HEK293 (cell line): Measurements from ENCODE around the gene LZTFL1.
A peak's percentile ranks its signal among the peaks of the same experiment; 100 is the strongest.

ENCODE experiments used
- CTCF ChIA-PET: fragments of 350-600 bp; formaldehyde crosslinking; extraction: SDS; loops from one replicate; lab custom pipeline; 2021; ENCODE audit warnings: antibody characterized with exemption; lab: Yijun Ruan, JAX
- POLR2A ChIA-PET: fragments of 300-600 bp; formaldehyde crosslinking; extraction: SDS; loops from one replicate; lab custom pipeline; 2020; ENCODE audit warnings: antibody characterized with exemption, inconsistent platforms; lab: Yijun Ruan, JAX
- H3K27ac ChIP-seq: fragments of 200-500 bp; sonication (Bioruptor generic); 2 replicates; pipeline ENCODE4 v1.5.1; 2014; ENCODE audit warnings: low read depth, low read length, control low read depth, inconsistent platforms; ENCODE audit errors: extremely low read depth
- H3K36me3 ChIP-seq, 2 experiments: fragments of 200-500 bp in 1 of 2; sonication (Bioruptor generic) in 1 of 2; 1 replicate in 1 of 2; 2 replicates in 1 of 2; pipeline ENCODE4 v1.5.1; 2014 to 2017; ENCODE audit warnings: inconsistent platforms in 2 of 2, low read length in 2 of 2; ENCODE audit not compliant: control insufficient read depth in 2 of 2, insufficient read depth in 1 of 2
- H3K4me1 ChIP-seq: fragments of 200-500 bp; sonication (Bioruptor generic); 2 replicates; pipeline ENCODE4 v1.5.1; 2014; ENCODE audit warnings: mild to moderate bottlenecking, low read length, inconsistent platforms; ENCODE audit not compliant: control insufficient read depth, insufficient read depth
- H3K4me3 ChIP-seq: 2 replicates; pipeline ENCODE4 v1.5.1; 2011; ENCODE audit warnings: low read depth, mild to moderate bottlenecking, control low read depth, low read length, moderate library complexity
- H3K9me3 ChIP-seq: fragments of 200-500 bp; sonication (Bioruptor generic); 2 replicates; pipeline ENCODE4 v1.5.1; 2014; ENCODE audit warnings: low read depth, low read length, inconsistent platforms; ENCODE audit not compliant: control insufficient read depth, insufficient read depth
- ATF2 ChIP-seq: fragments of 450-650 bp; formaldehyde crosslinking; IDR thresholded peaks from 2 replicates; pipeline ENCODE4 v1.5.1; 2016; ENCODE audit warnings: missing biosample characterization, missing genetic modification characterization, low read depth
- FEZF1 ChIP-seq: fragments of 450-650 bp; formaldehyde crosslinking; IDR thresholded peaks from 2 replicates; pipeline ENCODE4 v1.5.1; 2016; ENCODE audit warnings: missing biosample characterization, missing genetic modification characterization
- HOXA7 ChIP-seq: sonication (generic); formaldehyde crosslinking; IDR thresholded peaks from 2 replicates; pipeline ENCODE4 v1.8.1; 2022; ENCODE audit warnings: missing genetic modification reagents, borderline replicate concordance
- PRDM1 ChIP-seq: fragments of 450-650 bp; formaldehyde crosslinking; IDR thresholded peaks from 2 replicates; pipeline ENCODE4; 2016; ENCODE audit warnings: missing biosample characterization, missing genetic modification characterization
- ZBTB1 ChIP-seq: fragments of 450-650 bp; formaldehyde crosslinking; IDR thresholded peaks from 2 replicates; pipeline ENCODE4 v1.5.1; 2016; ENCODE audit warnings: missing biosample characterization, missing genetic modification characterization
- ZBTB10 ChIP-seq: fragments of 450-650 bp; formaldehyde crosslinking; IDR thresholded peaks from 2 replicates; pipeline ENCODE4 v1.5.1; 2016; ENCODE audit warnings: missing biosample characterization, missing genetic modification characterization
- ZEB2 ChIP-seq: fragments of 450-650 bp; formaldehyde crosslinking; IDR thresholded peaks from 2 replicates; pipeline ENCODE4 v1.5.1; 2016; ENCODE audit warnings: missing biosample characterization, missing genetic modification characterization
- ZFP3 ChIP-seq: fragments of 450-650 bp; formaldehyde crosslinking; IDR thresholded peaks from 2 replicates; pipeline ENCODE4 v1.5.1; 2016; ENCODE audit warnings: low read depth, missing biosample characterization, missing genetic modification characterization
- ZNF121 ChIP-seq: fragments of 450-650 bp; formaldehyde crosslinking; IDR thresholded peaks from 2 replicates; pipeline ENCODE4 v1.5.1; 2016; ENCODE audit warnings: missing biosample characterization, missing genetic modification characterization
- ZNF398 ChIP-seq: fragments of 450-650 bp; formaldehyde crosslinking; IDR thresholded peaks from 2 replicates; pipeline ENCODE4 v1.5.1; 2017; ENCODE audit warnings: missing biosample characterization, missing genetic modification characterization
- ZNF404 ChIP-seq: fragments of 450-650 bp; formaldehyde crosslinking; IDR thresholded peaks from 2 replicates; pipeline ENCODE4 v1.5.1; 2017; ENCODE audit warnings: missing biosample characterization, missing genetic modification characterization
- ZNF426 ChIP-seq: fragments of 450-650 bp; formaldehyde crosslinking; IDR thresholded peaks from 2 replicates; pipeline ENCODE4 v1.5.1; 2017; ENCODE audit warnings: missing biosample characterization, missing genetic modification characterization, mild to moderate bottlenecking, inconsistent platforms, moderate library complexity
- ZNF548 ChIP-seq: fragments of 450-650 bp; formaldehyde crosslinking; IDR thresholded peaks from 2 replicates; pipeline ENCODE4 v1.5.1; 2016; ENCODE audit warnings: missing biosample characterization, missing genetic modification characterization
- ZNF555 ChIP-seq: fragments of 450-650 bp; formaldehyde crosslinking; conservative IDR thresholded peaks from 2 replicates; pipeline ENCODE4 v1.5.1; 2017; ENCODE audit warnings: missing biosample characterization, mild to moderate bottlenecking, missing genetic modification characterization, inconsistent platforms
- ZNF596 ChIP-seq: fragments of 450-650 bp; IDR thresholded peaks from 2 replicates; pipeline ENCODE4 v1.5.0; 2018; ENCODE audit warnings: missing biosample characterization, mild to moderate bottlenecking, missing genetic modification characterization, moderate library complexity
- ZNF621 ChIP-seq: fragments of 450-650 bp; formaldehyde crosslinking; IDR thresholded peaks from 2 replicates; pipeline ENCODE4 v1.5.1; 2017; ENCODE audit warnings: missing biosample characterization, missing genetic modification characterization
- ZNF704 ChIP-seq: fragments of 450-650 bp; formaldehyde crosslinking; IDR thresholded peaks from 2 replicates; pipeline ENCODE4 v1.5.1; 2016; ENCODE audit warnings: missing biosample characterization, missing genetic modification characterization
- ZNF792 ChIP-seq: fragments of 450-650 bp; formaldehyde crosslinking; IDR thresholded peaks from 2 replicates; pipeline ENCODE4 v1.5.1; 2016; ENCODE audit warnings: missing biosample characterization, missing genetic modification characterization
- ZSCAN23 ChIP-seq: fragments of 450-650 bp; formaldehyde crosslinking; IDR thresholded peaks from 2 replicates; pipeline ENCODE4 v1.5.1; 2016; ENCODE audit warnings: missing biosample characterization, missing genetic modification characterization

The LZTFL1 gene

GRCh38 chr3:45870099-45870498, 28.2 kb upstream of the LZTFL1 start (continued):
- TF ChIP-seq ZNF548 (tag by site-specific recombination) = no peak
- TF ChIP-seq ZEB2 (tag by site-specific recombination) = no peak
- TF ChIP-seq ZNF121 = no peak
- no peak for TF ChIP-seq ZNF426 (tag by site-specific recombination)
- TF ChIP-seq ZNF555 (tag by site-specific recombination) = no peak
- TF ChIP-seq ZSCAN23 (tag by site-specific recombination) = no peak
- TF ChIP-seq ZBTB10 (tag by site-specific recombination) = no peak

- POLR2A ChIA-PET = no interaction called here
- no peak overlapping the region for H3K4me3 ChIP-seq
- H3K27ac ChIP-seq = no peak overlapping the region
- CTCF ChIA-PET = no interaction called here
- H3K36me3 ChIP-seq = no peaks in the 10 kb centered on the region
- H3K9me3 ChIP-seq = no peaks in the 10 kb centered on the region
- TF ChIP-seq ATF2 (peak; percentile 30; the same call in 1 of the 2 replicates), ZNF404 (no peak)
- no peaks in the 10 kb centered on the region for H3K4me1 ChIP-seq
These were observed 27.7 kb upstream of the LZTFL1 start for GRCh38 chr3:45869638-45870037.

- POLR2A ChIA-PET = no interaction called here
- Histone ChIP-seq H3K4me1 (no peaks in the 10 kb centered on the region), H3K27ac (no peak overlapping the region), H3K36me3 (no peaks in the 10 kb centered on the region), H3K9me3 (no peaks in the 10 kb centered on the region), H3K4me3 (no peak overlapping the region)
- CTCF ChIA-PET = interaction anchor here (0.7 to 1.0 kb wide), 2 partner anchors 19 to 91 kb away, joined by 3 read pairs; no protein-coding TSS in a partner anchor
- TF ChIP-seq ZBTB1 (tag by site-specific recombination) (no peak), ZNF704 (tag by site-specific recombination) (no peak), HOXA7 (CRISPR knock-in tag) (no peak), ZNF596 (tag by site-specific recombination) (no peak), ZNF792 (tag by site-specific recombination) (no peak), ZFP3 (tag by site-specific recombination) (no peak), FEZF1 (tag by site-specific recombination) (no peak), PRDM1 (tag by site-specific recombination) (no peak), ZNF621 (tag by site-specific recombination) (no peak), ZNF398 (no peak)
- TF ChIP-seq, all 188 proteins: peak for 0
These were observed 26.7 kb upstream of the LZTFL1 start for GRCh38 chr3:45868650-45869049.
